Loucy (cell line): ENCODE results near the gene IL5RA.

ENCODE experiments used
- H2AFZ ChIP-seq: fragments of 200-600 bp; sonication (generic); 2 replicates; pipeline ENCODE4 v1.6.0; 2016; ENCODE audit warnings: antibody characterized with exemption, mild to moderate bottlenecking, low read length, moderate library complexity
- H3F3A ChIP-seq: fragments of 200-600 bp; 2 replicates; pipeline ENCODE4 v1.6.0; 2016; ENCODE audit warnings: antibody characterized with exemption, low read depth, mild to moderate bottlenecking
- H3K27me3 ChIP-seq: fragments of 200-600 bp; sonication (generic); 2 replicates; pipeline ENCODE4 v1.6.1; 2014; ENCODE audit warnings: low read length, mild to moderate bottlenecking; ENCODE audit not compliant: insufficient read depth, poor library complexity, severe bottlenecking
- H3K36me3 ChIP-seq: fragments of 200-600 bp; sonication (generic); 2 replicates; pipeline ENCODE4 v1.6.1; 2016; ENCODE audit warnings: low read length; ENCODE audit not compliant: insufficient read depth
- H3K4me1 ChIP-seq: fragments of 200-600 bp; sonication (generic); 2 replicates; pipeline ENCODE4 v1.5.1; 2014; ENCODE audit warnings: low read length, mild to moderate bottlenecking; ENCODE audit not compliant: insufficient read depth, poor library complexity, severe bottlenecking
- H3K4me2 ChIP-seq: fragments of 200-600 bp; sonication (generic); 2 replicates; pipeline ENCODE4 v1.6.0; 2014; ENCODE audit warnings: antibody characterized with exemption, low read length, low read depth, mild to moderate bottlenecking; ENCODE audit not compliant: poor library complexity, severe bottlenecking
- H3K4me3 ChIP-seq: fragments of 200-600 bp; sonication (generic); 2 replicates; pipeline ENCODE4 v1.5.1; 2014; ENCODE audit warnings: low read length, mild to moderate bottlenecking, mixed read lengths; ENCODE audit not compliant: poor library complexity, severe bottlenecking
- H3K79me2 ChIP-seq: fragments of 200-600 bp; sonication (generic); 2 replicates; pipeline ENCODE4 v1.6.1; 2014; ENCODE audit warnings: low read length; ENCODE audit not compliant: insufficient read depth
- H3K9ac ChIP-seq: fragments of 200-600 bp; sonication (generic); 2 replicates; pipeline ENCODE4 v1.6.0; 2014; ENCODE audit warnings: mild to moderate bottlenecking, low read depth, low read length, moderate library complexity; ENCODE audit not compliant: poor library complexity, severe bottlenecking
- H3K9me2 ChIP-seq: fragments of 200-600 bp; sonication (generic); replicated peaks from 2 replicates; pipeline ENCODE4 v1.6.1; 2016; ENCODE audit warnings: low read depth, low read length, mixed read lengths
- H3K9me3 ChIP-seq: fragments of 200-600 bp; sonication (generic); 2 replicates; pipeline ENCODE4 v1.6.1; 2014; ENCODE audit warnings: mild to moderate bottlenecking, antibody characterized with exemption, low read length, low read depth; ENCODE audit not compliant: insufficient read depth
- H4K20me1 ChIP-seq: fragments of 200-600 bp; sonication (generic); 2 replicates; pipeline ENCODE4 v1.6.0; 2014; ENCODE audit warnings: antibody characterized with exemption, low read length, mild to moderate bottlenecking; ENCODE audit not compliant: insufficient read depth, poor library complexity, severe bottlenecking
- CTCF ChIP-seq: fragments of 200-600 bp; sonication (generic); conservative IDR thresholded peaks from 2 replicates; pipeline ENCODE4 v1.5.1; 2014; ENCODE audit warnings: mild to moderate bottlenecking, antibody characterized with exemption, low read length
- EZH2phosphoT487 ChIP-seq: fragments of 200-600 bp; IDR thresholded peaks from 2 replicates; pipeline ENCODE4 v1.6.1; 2018; ENCODE audit warnings: antibody characterized with exemption, mild to moderate bottlenecking, moderate library complexity, borderline replicate concordance

Gene IL5RA

GRCh38 chr3:3066910-3067309 is 43.3 kb downstream of the IL5RA start:
- Histone ChIP-seq H3K9me2 (no peaks in the 10 kb centered on the region), H3K9ac (no peak overlapping the region)

GRCh38 chr3:3066378-3066777 is 43.8 kb downstream of the IL5RA start:
- H4K20me1 ChIP-seq, result no peaks in the 10 kb centered on the region
- H2AFZ ChIP-seq, result no peak overlapping the region
- no peak overlapping the region for H3K4me2 ChIP-seq

More at GRCh38 chr3:3066910-3067309, 43.3 kb downstream of the IL5RA start:
- H2AFZ ChIP-seq, result no peak overlapping the region
- no peaks in the 10 kb centered on the region for H3K79me2 ChIP-seq
- no peaks in the 10 kb centered on the region for H3K4me1 ChIP-seq
- no peaks in the 10 kb centered on the region for H3F3A ChIP-seq
- H4K20me1 ChIP-seq, result no peaks in the 10 kb centered on the region
- H3K9me3 ChIP-seq, result no peaks in the 10 kb centered on the region
- H3K27me3 ChIP-seq, result no peaks in the 10 kb centered on the region
- H3K4me3 ChIP-seq, result no peak overlapping the region
- TF ChIP-seq CTCF (no peak), EZH2phosphoT487 (no peak)
- no peak overlapping the region for H3K4me2 ChIP-seq
- no peaks in the 10 kb centered on the region for H3K36me3 ChIP-seq

GRCh38 chr3:3065876-3066275 is 44.3 kb downstream of the IL5RA start:
- H3K9ac ChIP-seq, result no peak overlapping the region
- no peaks in the 10 kb centered on the region for H3K9me3 ChIP-seq
- H3K4me1 ChIP-seq, result no peaks in the 10 kb centered on the region
- H3K4me2 ChIP-seq, result no peak overlapping the region
- H3K36me3 ChIP-seq, result no peaks in the 10 kb centered on the region
- TF ChIP-seq EZH2phosphoT487 (no peak), CTCF (no peak)
- H3K27me3 ChIP-seq, result no peaks in the 10 kb centered on the region
- H2AFZ ChIP-seq, result no peak overlapping the region
- no peaks in the 10 kb centered on the region for H3K9me2 ChIP-seq
- H3K79me2 ChIP-seq, result no peaks in the 10 kb centered on the region
- H4K20me1 ChIP-seq, result no peaks in the 10 kb centered on the region
- H3F3A ChIP-seq, result no peaks in the 10 kb centered on the region
- H3K4me3 ChIP-seq, result no peak overlapping the region

More at GRCh38 chr3:3066378-3066777, 43.8 kb downstream of the IL5RA start:
- H3K27me3 ChIP-seq, result no peaks in the 10 kb centered on the region
- H3K4me1 ChIP-seq, result no peaks in the 10 kb centered on the region
- H3K9me3 ChIP-seq, result no peaks in the 10 kb centered on the region
- H3K79me2 ChIP-seq, result no peaks in the 10 kb centered on the region
- no peak overlapping the region for H3K4me3 ChIP-seq
- no peak overlapping the region for H3K9ac ChIP-seq
- no peaks in the 10 kb centered on the region for H3K36me3 ChIP-seq
- no peak for TF ChIP-seq CTCF
- no peak for TF ChIP-seq EZH2phosphoT487
- H3F3A ChIP-seq, result no peaks in the 10 kb centered on the region
- no peaks in the 10 kb centered on the region for H3K9me2 ChIP-seq
